Activated CD8-positive, alpha-beta T cell treated with anti-CD3 and anti-CD28 coated beads, Interleukin-2, amount 10 ng/mL, durations not matched to agents 7 days and 5 days (primary cell): ENCODE results near the gene ADH5. TPM values are rescaled to one million over a fixed set of nuclear protein-coding genes. Genes with fewer than 3 reads are reported as not detected.
"Not testable (repeated sequence)": the region's sequence is repeated elsewhere in the genome, so short reads cannot be mapped to it uniquely, and the experiment has no call there.

Experiments
- ATAC-seq: fragments of 150-1000 bp; cut with Tn5 transposase; one replicate; pipeline ENCODE4 v1.10.0; 2021; ENCODE audit warnings: moderate library complexity
- CTCF ChIA-PET: fragments of 350-600 bp; sonication (Branson Sonifier 250); formaldehyde crosslinking; loops from one replicate; lab custom pipeline; 2021; ENCODE audit warnings: antibody characterized with exemption; lab: Charles Lee
- POLR2A ChIA-PET: fragments of 350-600 bp; sonication (Branson Sonifier 250); formaldehyde crosslinking; loops from one replicate; lab custom pipeline; 2021; ENCODE audit warnings: antibody characterized with exemption; lab: Charles Lee
- DNase-seq: peaks from one replicate; pipeline ENCODE4 v3.0.0-alpha.2; 2020
- H3K27ac Mint-ChIP-seq: one replicate; pipeline ENCODE4 v1.8.0; 2021; ENCODE audit warnings: mild to moderate bottlenecking, mixed read lengths
- H3K27me3 Mint-ChIP-seq: one replicate; pipeline ENCODE4 v1.8.0; 2021; ENCODE audit warnings: low read depth, mixed read lengths
- H3K36me3 Mint-ChIP-seq: one replicate; pipeline ENCODE4 v1.8.0; 2021; ENCODE audit warnings: low read depth, mixed read lengths
- H3K4me1 Mint-ChIP-seq: one replicate; pipeline ENCODE4 v1.8.0; 2021; ENCODE audit warnings: low read depth, mixed read lengths
- H3K4me3 Mint-ChIP-seq: one replicate; pipeline ENCODE4 v1.8.0; 2021; ENCODE audit warnings: mild to moderate bottlenecking, mixed read lengths
- H3K9me3 Mint-ChIP-seq: one replicate; pipeline ENCODE4 v1.8.0; 2022; ENCODE audit warnings: mixed read lengths; ENCODE audit not compliant: insufficient read depth
- total RNA-seq, 2 experiments: library from RNA; stranded (reverse); gene quantifications; one replicate each; pipeline ENCODE4 v1.2.3, GENCODE V29; 2021

Gene ADH5
- total RNA-seq, 2 experiments from 2014 or later: 107 to 113 TPM

- POLR2A ChIA-PET: interaction anchor here (0.6 kb wide), 1 partner anchor 18 kb away, joined by 3 read pairs; no protein-coding TSS in a partner anchor
- Mint-ChIP-seq H3K27me3 (no peaks in the 10 kb centered on the region), H3K9me3 (no peaks in the 10 kb centered on the region), H3K36me3 (peaks cover 23% of the 10 kb centered on the region), H3K4me1 (peaks cover 15% of the 10 kb centered on the region), H3K4me3 (no peak overlapping the region), H3K27ac (no peak overlapping the region)
- ATAC-seq: no peak
- CTCF ChIA-PET: interaction anchor here (0.6 to 3.5 kb wide), 5 partner anchors 22 to 903 kb away, joined by 3 to 19 read pairs (median 4); partner anchors contain the start of gene METAP1
- DNase-seq: no peak
Observed at GRCh38 chr4:99029018-99029735, 59.4 kb downstream of the ADH5 start.

DNA sequence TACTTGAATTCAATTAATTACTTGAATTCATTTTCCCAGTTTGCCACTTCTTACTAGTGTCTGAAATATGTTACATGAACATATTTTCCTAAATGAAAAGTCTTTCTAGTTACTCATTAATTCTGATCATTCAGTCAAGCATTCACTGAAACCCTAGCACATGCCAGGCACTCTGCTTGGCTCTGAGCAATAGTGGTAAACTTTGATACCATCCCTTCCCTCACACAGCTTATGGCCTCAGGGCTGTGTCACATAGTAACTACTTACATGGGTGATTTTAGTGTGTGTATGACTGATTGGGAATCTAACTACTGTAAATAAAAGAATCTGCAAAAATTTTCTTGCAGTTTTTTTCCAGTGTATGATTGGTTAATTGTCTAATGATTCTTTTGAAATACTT lies 60.4 kb downstream of the ADH5 start:
- ATAC-seq: no peak

GRCh38 chr4:99027304-99027703 lies 61.3 kb downstream of the ADH5 start:
- H3K9me3 Mint-ChIP-seq: no peaks in the 10 kb centered on the region
- no peaks in the 10 kb centered on the region for H3K27me3 Mint-ChIP-seq
- H3K27ac Mint-ChIP-seq: no peak overlapping the region
- H3K36me3 Mint-ChIP-seq: peaks cover 16% of the 10 kb centered on the region
- ATAC-seq: no peak
- DNase-seq: no peak
- POLR2A ChIA-PET: no interaction called here
- peaks cover 16% of the 10 kb centered on the region for H3K4me1 Mint-ChIP-seq
- CTCF ChIA-PET: interaction anchor here (2.9 to 3.5 kb wide), 2 partner anchors 28 to 32 kb away, joined by 14 to 19 read pairs; partner anchors contain the start of gene METAP1
- H3K4me3 Mint-ChIP-seq: no peak overlapping the region

More for the DNA sequence above, 60.4 kb downstream of the ADH5 start:
- H3K27ac Mint-ChIP-seq: no peak overlapping the region
- H3K9me3 Mint-ChIP-seq: no peaks in the 10 kb centered on the region
- CTCF ChIA-PET: interaction anchor here (2.9 to 3.5 kb wide), 2 partner anchors 28 to 33 kb away, joined by 14 to 19 read pairs; partner anchors contain the start of gene METAP1
- H3K4me1 Mint-ChIP-seq: peaks cover 16% of the 10 kb centered on the region
- H3K36me3 Mint-ChIP-seq: peaks cover 19% of the 10 kb centered on the region
- no peak for DNase-seq
- no peaks in the 10 kb centered on the region for H3K27me3 Mint-ChIP-seq
- no peak overlapping the region for H3K4me3 Mint-ChIP-seq
- POLR2A ChIA-PET: no interaction called here

GRCh38 chr4:99025506-99025905 lies 63.1 kb downstream of the ADH5 start:
- no peaks in the 10 kb centered on the region for H3K27me3 Mint-ChIP-seq
- CTCF ChIA-PET: interaction anchor here (1.3 to 2.9 kb wide), 3 partner anchors 18 to 30 kb away, joined by 3 to 14 read pairs (median 4); partner anchors contain the start of gene METAP1
- H3K4me1 Mint-ChIP-seq: peaks cover 16% of the 10 kb centered on the region
- no peak for DNase-seq
- no peak for ATAC-seq
- H3K36me3 Mint-ChIP-seq: peaks cover 22% of the 10 kb centered on the region
- POLR2A ChIA-PET: no interaction called here
- no peak overlapping the region for H3K4me3 Mint-ChIP-seq
- H3K9me3 Mint-ChIP-seq: peaks cover 11% of the 10 kb centered on the region
- H3K27ac Mint-ChIP-seq: no peak overlapping the region

DNA sequence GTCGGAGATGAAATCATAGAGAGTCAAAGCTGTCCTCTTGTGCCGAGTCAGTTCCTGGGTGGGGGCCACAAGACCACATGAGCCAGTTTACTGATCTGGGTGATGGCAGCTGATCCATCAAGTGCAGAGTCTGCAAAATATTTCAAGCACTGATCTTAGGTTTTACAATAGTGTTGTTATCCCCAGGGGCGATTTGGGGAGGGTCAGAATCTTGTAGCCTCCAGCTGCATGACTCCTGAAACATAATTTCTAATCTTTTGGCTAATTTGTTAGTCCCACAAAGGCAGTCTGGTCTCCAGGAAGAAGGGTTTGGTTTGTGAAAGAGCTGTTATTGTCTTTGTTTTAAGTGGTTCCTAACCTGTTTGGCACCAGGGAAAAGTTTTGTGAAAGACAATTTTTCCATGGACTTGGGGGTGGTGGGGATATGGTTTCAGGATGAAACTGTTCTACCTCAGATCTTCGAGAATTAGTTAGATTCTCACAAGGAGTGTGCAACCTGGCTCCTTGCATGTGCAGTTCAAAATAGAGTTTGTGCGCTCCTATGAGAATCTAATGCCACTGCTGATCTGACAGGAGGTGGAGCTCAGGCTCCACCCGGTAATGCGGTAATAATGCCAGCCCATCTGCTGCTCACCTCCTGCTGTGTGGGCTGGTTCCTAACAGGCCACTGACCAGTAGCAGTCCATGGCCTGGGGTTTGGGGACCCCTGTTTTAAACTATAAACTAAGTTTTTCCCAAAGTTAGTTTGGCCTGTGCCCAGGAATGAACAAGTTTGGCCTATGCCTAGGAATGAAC lies 63.9 kb downstream of the ADH5 start:
- no peak overlapping the region for H3K27ac Mint-ChIP-seq
- DNase-seq (no peak), ATAC-seq (no peak)
- H3K9me3 Mint-ChIP-seq: peaks cover 19% of the 10 kb centered on the region
- POLR2A ChIA-PET: no interaction called here
- CTCF ChIA-PET: interaction anchor here (0.7 to 1.3 kb wide), 2 partner anchors 17 to 19 kb away, joined by 3 to 4 read pairs; no protein-coding TSS in a partner anchor
- H3K4me1 Mint-ChIP-seq: peaks cover 9% of the 10 kb centered on the region
- no peaks in the 10 kb centered on the region for H3K27me3 Mint-ChIP-seq
- H3K4me3 Mint-ChIP-seq: no peak overlapping the region
- peaks cover 29% of the 10 kb centered on the region for H3K36me3 Mint-ChIP-seq

- Mint-ChIP-seq H3K36me3 (peaks cover 29% of the 10 kb centered on the region), H3K9me3 (peaks cover 23% of the 10 kb centered on the region)
- POLR2A ChIA-PET: interaction anchor here (0.6 kb wide), 1 partner anchor 391 kb away, joined by 3 read pairs; no protein-coding TSS in a partner anchor
- H3K27me3 Mint-ChIP-seq, H3K4me3 Mint-ChIP-seq, H3K4me1 Mint-ChIP-seq, CTCF ChIA-PET, DNase-seq, H3K27ac Mint-ChIP-seq, ATAC-seq: not testable (repeated sequence)
Observed at GRCh38 chr4:99023800-99024251, 64.8 kb downstream of the ADH5 start.

GRCh38 chr4:99022566-99022965 lies 66.0 kb downstream of the ADH5 start:
- Mint-ChIP-seq H3K4me1 (peaks cover 2% of the 10 kb centered on the region), H3K27me3 (no peaks in the 10 kb centered on the region), H3K9me3 (peaks cover 23% of the 10 kb centered on the region), H3K27ac (no peak overlapping the region), H3K36me3 (peaks cover 38% of the 10 kb centered on the region), H3K4me3 (no peak overlapping the region)
- ChIA-PET POLR2A (interaction anchor here (0.6 kb wide), 1 partner anchor 32 kb away, joined by 3 read pairs; no protein-coding TSS in a partner anchor), CTCF (no interaction called here)
- ATAC-seq (no peak), DNase-seq (no peak)

DNA sequence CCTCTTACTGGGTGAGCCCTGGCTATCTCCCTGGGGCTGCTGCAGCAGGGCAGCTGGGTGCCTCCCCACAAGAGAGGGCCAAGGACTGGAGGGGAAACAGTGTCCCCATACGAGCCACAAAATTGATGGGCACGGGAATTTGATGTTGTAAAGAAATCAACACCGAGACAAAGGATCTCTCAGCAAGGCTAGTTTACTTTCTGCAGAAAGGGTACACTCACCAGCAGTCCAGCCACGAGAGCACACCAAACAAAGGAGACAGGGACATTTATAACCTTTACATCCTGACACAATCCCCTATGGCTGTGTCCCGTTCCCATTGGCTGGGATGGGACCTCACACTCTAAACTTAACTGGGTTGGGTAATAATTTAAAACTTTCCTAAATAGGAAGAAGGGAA lies 67.2 kb downstream of the ADH5 start:
- CTCF ChIA-PET: no interaction called here
- Mint-ChIP-seq H3K9me3 (peaks cover 23% of the 10 kb centered on the region), H3K4me1 (peaks cover 2% of the 10 kb centered on the region), H3K27ac (no peak overlapping the region), H3K36me3 (peaks cover 47% of the 10 kb centered on the region), H3K4me3 (no peak overlapping the region), H3K27me3 (no peaks in the 10 kb centered on the region)
- DNase-seq (no peak), ATAC-seq (no peak)
- POLR2A ChIA-PET: no interaction called here

Other genes starting within 250 kb of the ADH5 start
- gene EIF4E, start 159.7 kb downstream of the ADH5 start, total RNA-seq: 100 to 1,000 TPM; 103 to 105 TPM
- gene METAP1, start 93.1 kb downstream of the ADH5 start, total RNA-seq: 10 to 100 TPM; 47.3 to 58.7 TPM
- gene ADH4, start 55.5 kb upstream of the ADH5 start, total RNA-seq: not detected
- not detected for gene ADH6, start 130.5 kb upstream of the ADH5 start, total RNA-seq
- gene ADH1A, start 202.2 kb upstream of the ADH5 start, total RNA-seq: not detected
- not detected for gene ADH1B, start 232.6 kb upstream of the ADH5 start, total RNA-seq